Measurements from ENCODE around the gene CMIP.

GRCh38 chr16:81637336-81638235 lies 193.0 kb downstream of the CMIP start:
- no peak for TF ChIP-seq POLR2A (IDR thresholded peaks at IDR 0.05)
- no peak for TF ChIP-seq CTCF (IDR thresholded peaks at IDR 0.05)
